Measurements from ENCODE around the gene SLIT1.
A peak's percentile ranks its signal among the peaks of the same experiment; 100 is the strongest.

Gene SLIT1

DNA sequence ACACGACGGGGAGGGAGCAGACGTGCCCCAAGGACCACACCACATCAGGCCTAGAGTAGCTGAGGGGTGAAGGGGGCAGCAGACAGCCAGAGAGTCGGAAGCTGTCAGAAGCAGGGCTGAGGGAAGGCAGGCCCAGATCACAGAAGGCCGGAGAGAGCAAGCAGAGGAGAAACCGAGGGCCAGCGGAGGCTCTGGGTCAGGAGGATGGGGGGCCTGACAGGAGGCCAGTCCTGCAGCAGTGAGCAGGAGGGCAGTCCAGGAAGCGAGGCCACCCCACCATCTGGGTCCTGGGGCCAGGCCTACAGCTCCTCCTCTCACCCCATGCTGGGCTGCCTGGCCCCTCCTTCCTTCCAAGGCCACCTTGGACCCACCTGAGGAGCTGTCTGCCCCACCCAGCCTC, 20.3 kb downstream of the SLIT1 start:
- TF ChIP-seq, protein P1, sequence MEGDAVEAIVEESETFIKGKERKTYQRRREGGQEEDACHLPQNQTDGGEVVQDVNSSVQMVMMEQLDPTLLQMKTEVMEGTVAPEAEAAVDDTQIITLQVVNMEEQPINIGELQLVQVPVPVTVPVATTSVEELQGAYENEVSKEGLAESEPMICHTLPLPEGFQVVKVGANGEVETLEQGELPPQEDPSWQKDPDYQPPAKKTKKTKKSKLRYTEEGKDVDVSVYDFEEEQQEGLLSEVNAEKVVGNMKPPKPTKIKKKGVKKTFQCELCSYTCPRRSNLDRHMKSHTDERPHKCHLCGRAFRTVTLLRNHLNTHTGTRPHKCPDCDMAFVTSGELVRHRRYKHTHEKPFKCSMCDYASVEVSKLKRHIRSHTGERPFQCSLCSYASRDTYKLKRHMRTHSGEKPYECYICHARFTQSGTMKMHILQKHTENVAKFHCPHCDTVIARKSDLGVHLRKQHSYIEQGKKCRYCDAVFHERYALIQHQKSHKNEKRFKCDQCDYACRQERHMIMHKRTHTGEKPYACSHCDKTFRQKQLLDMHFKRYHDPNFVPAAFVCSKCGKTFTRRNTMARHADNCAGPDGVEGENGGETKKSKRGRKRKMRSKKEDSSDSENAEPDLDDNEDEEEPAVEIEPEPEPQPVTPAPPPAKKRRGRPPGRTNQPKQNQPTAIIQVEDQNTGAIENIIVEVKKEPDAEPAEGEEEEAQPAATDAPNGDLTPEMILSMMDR (IDR thresholded peaks at IDR 0.05) = no peak
- H3K27ac ChIP-seq = no peak overlapping the region
- peaks cover 0 to 1% (median 0%) of the 10 kb centered on the region in 4 donors for H3K4me1 ChIP-seq
- peaks cover 0 to 31% of the 10 kb centered on the region in 2 donors for H3K27me3 ChIP-seq
- H3K4me3 ChIP-seq = no peak overlapping the region
- peak in 1 of 2 donors; percentile 52 for DNase-seq
- no peaks in the 10 kb centered on the region for H3K9me3 ChIP-seq
- intact Hi-C loops (cut with DNase I; ENCODE audit: low total_unique reads) = no loop called here
- no peaks in the 10 kb centered on the region for H3K36me3 ChIP-seq

DNA sequence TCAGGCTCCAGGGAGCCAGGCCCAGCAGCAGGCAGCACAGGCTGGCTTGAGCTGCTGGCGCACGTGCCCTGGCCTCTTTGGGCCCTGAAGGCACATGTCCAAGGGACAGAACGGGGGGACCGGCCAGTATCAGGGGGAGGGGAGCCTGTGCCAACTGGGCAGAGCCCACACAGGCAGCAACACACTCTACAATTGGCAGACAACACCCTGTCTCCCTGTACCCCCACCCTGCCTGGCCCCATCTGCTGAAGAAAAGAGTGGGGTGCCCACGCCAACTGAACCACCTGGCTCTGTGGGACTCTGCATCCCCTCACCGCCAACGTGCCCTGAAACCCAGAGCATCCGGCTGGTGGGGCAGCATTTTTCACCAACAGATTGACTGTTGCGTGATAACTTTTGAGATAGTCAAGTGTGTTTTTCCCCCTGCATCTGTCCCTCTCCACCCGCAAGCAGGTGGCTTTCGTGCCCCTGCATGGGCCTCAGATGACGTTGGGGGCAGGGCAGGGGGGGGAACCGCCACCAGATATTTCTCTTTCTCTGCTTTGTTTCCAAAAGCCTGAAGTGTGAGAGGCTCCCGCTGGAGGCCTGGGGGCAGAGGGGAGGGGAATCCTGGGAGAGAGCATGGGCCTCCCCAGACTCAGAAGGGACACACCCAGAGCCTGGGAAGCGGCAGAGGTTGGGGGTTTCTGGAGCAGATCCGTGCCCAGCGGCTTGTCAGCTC, 21.8 kb downstream of the SLIT1 start:
- Histone ChIP-seq H3K4me1 (no peaks in the 10 kb centered on the region), H3K36me3 (no peaks in the 10 kb centered on the region), H3K27ac (no peak overlapping the region), H3K9me3 (no peaks in the 10 kb centered on the region), H3K4me3 (no peak overlapping the region), H3K27me3 (peaks cover 0 to 25% of the 10 kb centered on the region in 2 donors)
- TF ChIP-seq, protein P1 (IDR thresholded peaks at IDR 0.05) = no peak
- no peak for DNase-seq
- intact Hi-C loops (cut with DNase I; ENCODE audit: low total_unique reads) = no loop called here

DNA sequence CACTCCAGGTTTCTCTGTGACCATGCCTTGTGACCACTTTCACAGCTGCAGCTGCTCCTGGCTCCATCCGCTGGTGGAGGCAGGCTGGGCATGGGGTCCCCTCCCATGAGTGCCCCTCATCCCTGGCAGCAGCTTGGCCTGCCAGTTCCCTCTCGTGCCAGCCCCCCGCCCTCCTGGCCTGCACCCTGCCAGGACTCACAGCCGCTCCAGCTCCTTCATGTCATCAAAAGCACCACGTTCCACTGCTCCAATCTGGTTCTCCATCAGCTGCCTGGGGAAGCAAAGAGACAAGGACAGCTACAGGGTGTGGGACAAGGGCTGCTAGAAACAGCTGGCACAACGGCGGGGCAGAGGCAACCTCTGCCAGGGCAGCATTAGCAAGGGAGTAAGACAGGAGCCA, 22.6 kb downstream of the SLIT1 start:
- Histone ChIP-seq H3K27me3 (peaks cover 0 to 17% of the 10 kb centered on the region in 2 donors), H3K27ac (no peak overlapping the region), H3K4me1 (no peaks in the 10 kb centered on the region), H3K4me3 (no peak overlapping the region), H3K9me3 (no peaks in the 10 kb centered on the region), H3K36me3 (no peaks in the 10 kb centered on the region)
- DNase-seq = no peak
- TF ChIP-seq, protein P1 (IDR thresholded peaks at IDR 0.05) = no peak
- intact Hi-C loops (cut with DNase I; ENCODE audit: low total_unique reads) = no loop called here

DNA sequence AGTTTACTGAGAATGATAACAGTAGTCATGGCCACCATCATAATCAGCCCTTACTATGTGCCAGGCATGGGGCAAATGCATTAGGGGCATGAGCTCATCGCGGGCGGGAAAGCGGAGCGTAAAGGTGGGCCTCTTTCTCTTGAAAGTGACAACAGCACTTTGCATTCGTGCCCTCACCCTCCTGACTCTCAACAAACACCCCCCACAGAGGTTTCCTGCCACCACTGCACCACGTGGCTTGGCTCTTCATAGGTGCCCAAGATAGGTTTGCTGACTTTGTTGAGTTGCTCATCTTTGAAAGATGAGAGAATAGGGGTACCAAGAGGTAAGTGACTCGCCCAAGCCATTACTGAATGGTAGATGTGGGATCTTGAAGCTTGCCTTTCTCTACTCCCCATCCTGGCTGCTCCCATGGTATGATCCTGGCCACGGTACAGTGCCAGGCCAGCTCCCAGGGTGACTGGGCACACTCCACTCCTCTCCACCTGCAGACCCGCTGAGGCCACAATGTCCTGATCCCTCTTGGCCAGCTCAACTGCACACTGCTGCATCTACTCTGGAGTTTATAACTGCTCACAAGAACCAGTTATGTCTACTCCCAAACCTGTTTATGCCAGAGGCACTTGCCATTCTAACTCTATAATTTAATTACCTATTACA, 26.0 kb downstream of the SLIT1 start:
- no peak overlapping the region for H3K27ac ChIP-seq
- DNase-seq = no peak
- intact Hi-C loops (cut with DNase I; ENCODE audit: low total_unique reads) = no loop called here
- TF ChIP-seq, protein P1 (IDR thresholded peaks at IDR 0.05) = no peak
- no peaks in the 10 kb centered on the region for H3K4me1 ChIP-seq
- no peaks in the 10 kb centered on the region for H3K9me3 ChIP-seq
- no peaks in the 10 kb centered on the region for H3K36me3 ChIP-seq
- no peak overlapping the region for H3K4me3 ChIP-seq
- peaks cover 0 to 16% of the 10 kb centered on the region in 2 donors for H3K27me3 ChIP-seq

DNA sequence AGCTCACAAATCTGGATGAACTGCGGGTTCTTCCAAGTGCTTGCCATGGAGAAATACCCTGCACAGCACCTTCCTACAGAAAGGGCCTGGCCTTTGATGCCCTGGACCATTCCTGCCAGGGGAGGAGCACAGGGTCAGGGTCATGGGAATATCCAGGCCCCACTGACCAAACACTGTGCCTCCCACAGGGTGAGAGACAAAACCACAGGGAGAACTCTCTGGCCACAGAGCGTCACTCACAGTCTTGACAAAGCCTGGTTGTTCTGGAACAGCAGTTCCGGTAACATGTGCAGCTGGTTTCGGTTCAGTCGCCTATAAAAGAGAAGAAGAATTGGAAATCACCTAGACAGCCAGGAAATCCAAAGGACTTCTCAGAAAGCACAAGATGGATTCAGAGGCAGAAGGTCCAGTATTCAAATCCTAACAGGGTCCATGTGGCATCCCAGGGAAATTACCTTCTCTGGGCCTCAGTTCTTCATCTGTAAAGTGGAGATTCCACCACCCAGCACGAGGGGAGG, 28.1 kb downstream of the SLIT1 start:
- Histone ChIP-seq H3K4me3 (no peak overlapping the region), H3K9me3 (no peaks in the 10 kb centered on the region), H3K27me3 (no peaks in the 10 kb centered on the region), H3K27ac (no peak overlapping the region), H3K4me1 (no peaks in the 10 kb centered on the region), H3K36me3 (no peaks in the 10 kb centered on the region)
- TF ChIP-seq, protein P1 (IDR thresholded peaks at IDR 0.05) = no peak
- peak in 1 of 2 donors; percentile 20 for DNase-seq
- intact Hi-C loops (cut with DNase I; ENCODE audit: low total_unique reads) = no loop called here
